Medulla oblongata (tissue), 1 donor: Measurements from ENCODE around the gene MANSC1.
A peak's percentile ranks its signal among the peaks of the same experiment; 100 is the strongest.

Experiments
- DNase-seq: peaks from one replicate; pipeline ENCODE4 v3.0.0-alpha.2; 2015; ENCODE audit errors: extremely low spot score

Gene MANSC1

GRCh38 chr12:12349711-12350665 is at the start of gene MANSC1:
MANSC1 (minus strand) TSS chr12:12350242; CDS start chr12:12343314, 6,928 bp downstream.
- peak; percentile 58 for DNase-seq

GRCh38 chr12:12399161-12399560 is 49.1 kb upstream of the MANSC1 start:
- no peak for DNase-seq

DNA sequence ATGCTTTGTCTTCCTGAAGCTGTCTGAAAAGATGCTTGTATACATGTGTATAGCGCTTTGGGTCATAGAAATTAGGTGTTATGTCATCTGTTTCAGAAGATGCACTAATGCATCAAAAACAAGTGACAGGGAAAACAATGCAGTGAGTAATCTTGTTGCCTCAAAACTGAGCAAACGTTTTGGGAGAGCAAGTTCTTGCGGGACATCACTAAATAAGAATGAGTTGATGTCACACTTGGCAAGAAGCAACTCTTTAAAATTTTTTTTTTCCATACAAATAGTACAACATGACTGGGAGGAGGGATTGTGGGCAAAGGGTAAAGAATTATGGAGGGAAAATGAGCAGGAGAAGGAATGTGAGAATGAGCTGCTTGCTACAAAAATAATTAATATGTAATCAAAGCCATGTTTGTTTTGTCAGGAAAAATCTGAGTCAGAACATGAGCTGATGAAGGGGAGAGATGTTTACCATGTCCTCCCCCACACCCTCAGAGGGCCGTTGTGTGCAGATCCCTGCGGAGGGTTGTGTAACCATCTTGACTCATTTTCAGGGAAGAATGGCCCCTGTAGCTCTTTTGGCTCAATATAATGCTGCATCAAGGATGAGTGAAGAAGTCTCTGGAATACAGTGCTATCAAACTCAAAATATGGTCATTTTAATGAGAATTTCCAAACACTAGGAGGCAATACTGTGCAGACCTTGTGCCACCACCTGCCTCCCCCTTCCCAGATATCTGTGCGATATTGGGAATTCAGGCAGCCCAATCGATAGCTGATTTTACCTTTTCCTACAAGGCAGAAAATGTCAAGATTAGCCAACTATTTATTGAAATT is 48.2 kb upstream of the MANSC1 start:
- DNase-seq = no peak

GRCh38 chr12:12397184-12397583 is 47.1 kb upstream of the MANSC1 start:
- no peak for DNase-seq

- DNase-seq = no peak
Observed at GRCh38 chr12:12396694-12397093, 46.7 kb upstream of the MANSC1 start.

DNA sequence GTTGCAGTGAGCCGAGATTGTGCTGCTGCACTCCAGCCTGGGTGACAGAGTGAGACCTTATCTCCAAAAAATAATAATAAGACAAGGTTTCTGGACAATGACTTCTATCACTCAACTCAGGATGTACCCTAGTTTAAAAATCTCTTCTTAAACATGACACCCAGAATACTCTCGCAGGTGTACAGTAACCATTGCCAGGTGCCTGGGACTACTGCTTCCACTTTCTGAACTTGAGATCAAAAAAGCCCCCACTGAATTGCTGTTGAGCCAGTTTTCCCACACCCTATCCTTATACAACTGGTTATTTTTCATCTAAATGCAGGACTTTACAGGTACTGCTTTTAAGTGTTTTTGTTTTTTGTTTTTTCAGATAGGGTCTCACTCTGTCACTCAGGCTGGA is 43.1 kb upstream of the MANSC1 start:
- no peak for DNase-seq

- DNase-seq = no peak
Observed at GRCh38 chr12:12392413-12392812, 42.4 kb upstream of the MANSC1 start.

DNA sequence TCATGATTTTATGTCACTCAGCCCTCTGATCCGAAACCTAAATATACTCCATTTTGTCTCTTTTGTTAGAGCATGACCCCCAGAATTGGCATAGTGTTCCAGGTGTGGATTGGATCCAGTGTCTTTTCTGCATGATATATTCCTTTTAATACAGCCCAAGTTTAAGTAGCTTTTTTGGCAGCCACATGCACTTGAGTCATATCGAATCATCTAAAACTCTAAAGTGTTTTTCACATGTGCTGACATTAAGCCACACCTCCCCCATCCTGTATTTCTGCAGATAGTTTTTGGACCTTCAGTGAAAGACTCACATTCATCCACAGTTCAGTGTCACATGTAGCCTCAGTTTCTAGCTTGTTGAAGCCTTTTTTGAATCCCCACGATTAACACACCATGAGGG is 37.5 kb upstream of the MANSC1 start:
- no peak for DNase-seq

- peak; percentile 57 for DNase-seq
Observed at GRCh38 chr12:12384571-12385340, 34.7 kb upstream of the MANSC1 start.

DNA sequence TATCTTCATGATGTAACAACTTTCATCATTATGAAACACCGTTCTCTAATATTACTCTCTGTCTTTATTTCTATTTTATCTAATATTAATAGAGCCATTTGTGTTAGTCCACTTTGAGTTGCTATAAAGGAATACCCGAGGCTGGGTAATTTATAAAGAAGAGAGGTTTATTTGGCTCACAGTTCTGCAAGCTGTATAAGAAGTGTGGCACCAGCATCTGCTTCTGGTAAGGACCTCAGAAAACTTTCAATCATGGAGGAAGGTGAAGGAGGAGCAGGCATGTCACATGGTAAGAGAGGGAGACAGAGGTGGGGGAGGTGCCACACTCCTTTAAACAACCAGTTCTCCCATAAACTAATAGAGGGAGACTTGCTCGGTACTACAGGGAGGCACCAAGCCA is 31.9 kb upstream of the MANSC1 start:
- DNase-seq = no peak

GRCh38 chr12:12380949-12381593 is 31.0 kb upstream of the MANSC1 start:
- no peak for DNase-seq

- DNase-seq = peak; percentile 43
Observed at GRCh38 chr12:12379831-12380730, 30.0 kb upstream of the MANSC1 start.

DNA sequence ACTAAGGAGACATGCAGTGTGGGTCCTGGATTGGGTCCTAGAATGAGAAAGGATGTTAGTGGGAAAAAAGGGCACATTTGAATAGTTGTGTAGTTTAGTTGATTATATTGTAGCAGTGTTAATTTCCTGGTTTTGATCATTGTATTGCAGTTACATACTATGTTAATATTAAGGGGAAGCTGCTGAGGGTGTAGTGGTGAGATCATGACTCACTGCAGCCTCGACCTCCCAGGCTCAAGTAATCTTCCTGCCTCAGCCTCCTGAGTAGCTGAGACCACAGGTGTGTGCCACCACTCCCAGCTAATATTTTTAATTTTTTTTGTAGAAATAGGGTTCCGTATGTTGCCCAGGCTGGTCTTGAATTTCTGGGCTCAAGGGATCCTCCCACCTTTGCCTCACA is 28.6 kb upstream of the MANSC1 start:
- no peak for DNase-seq

GRCh38 chr12:12376646-12377448 is 26.8 kb upstream of the MANSC1 start:
- DNase-seq = peak; percentile 89

DNA sequence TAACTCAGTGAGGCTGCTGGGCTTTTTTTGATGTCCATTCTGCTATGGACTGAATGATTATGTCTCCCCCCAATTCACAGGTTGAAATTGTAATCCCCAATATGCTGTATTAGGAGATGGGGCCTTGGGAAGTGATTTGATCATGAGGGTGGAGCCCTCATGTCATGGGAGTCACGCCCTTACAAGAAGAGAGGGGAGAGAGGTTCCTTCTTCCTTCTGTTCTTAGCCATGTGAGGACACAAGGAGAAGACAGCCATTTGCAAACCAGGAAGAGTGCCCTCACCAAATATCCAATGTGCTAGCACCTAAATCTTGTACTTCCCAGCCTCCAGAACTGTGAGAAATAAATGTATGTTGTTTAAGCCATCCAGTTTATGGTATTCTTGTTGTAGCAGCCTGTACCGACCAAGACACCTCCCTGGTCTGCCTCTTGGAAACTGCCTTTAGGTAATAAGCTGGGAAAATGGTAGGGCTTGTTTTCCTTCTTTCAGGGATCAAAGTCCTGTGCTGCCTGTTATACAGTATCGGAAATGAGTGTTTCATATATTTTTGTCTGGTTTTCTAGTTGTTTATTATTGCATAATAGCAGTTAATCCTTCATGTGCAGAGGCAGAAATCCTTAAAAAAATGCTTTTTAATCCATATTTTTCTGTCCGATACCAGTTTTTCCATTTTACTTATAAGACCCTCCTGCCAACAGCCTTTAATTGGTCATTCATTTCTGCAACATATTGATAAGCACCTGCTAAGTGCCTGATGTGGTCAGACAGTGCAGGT is 23.1 kb upstream of the MANSC1 start:
- DNase-seq = no peak

DNA sequence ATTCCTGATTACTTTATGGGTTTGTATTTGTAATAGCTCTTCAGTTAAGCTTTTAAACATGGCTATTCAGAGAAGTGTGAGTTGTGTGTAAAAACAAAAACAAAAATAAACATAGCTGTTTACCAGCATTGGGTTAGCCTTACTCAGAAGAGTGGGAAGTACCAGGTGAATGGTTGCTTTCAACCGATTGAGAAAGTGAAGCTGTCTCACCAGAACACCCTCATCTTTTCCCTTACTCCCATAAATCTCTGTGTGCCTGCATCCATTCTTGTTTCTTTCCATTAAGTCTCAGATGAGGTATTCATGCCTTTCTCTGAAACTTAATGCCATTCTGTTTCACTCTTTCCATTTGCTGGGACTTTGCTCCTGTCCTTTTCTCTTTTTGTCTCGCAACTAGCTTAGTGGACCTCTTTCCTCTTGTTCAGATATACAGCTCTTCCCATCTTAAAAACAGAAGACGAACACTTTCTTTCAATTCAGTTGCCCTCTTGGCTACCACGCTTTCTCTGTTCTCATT is 17.5 kb upstream of the MANSC1 start:
- no peak for DNase-seq

DNA sequence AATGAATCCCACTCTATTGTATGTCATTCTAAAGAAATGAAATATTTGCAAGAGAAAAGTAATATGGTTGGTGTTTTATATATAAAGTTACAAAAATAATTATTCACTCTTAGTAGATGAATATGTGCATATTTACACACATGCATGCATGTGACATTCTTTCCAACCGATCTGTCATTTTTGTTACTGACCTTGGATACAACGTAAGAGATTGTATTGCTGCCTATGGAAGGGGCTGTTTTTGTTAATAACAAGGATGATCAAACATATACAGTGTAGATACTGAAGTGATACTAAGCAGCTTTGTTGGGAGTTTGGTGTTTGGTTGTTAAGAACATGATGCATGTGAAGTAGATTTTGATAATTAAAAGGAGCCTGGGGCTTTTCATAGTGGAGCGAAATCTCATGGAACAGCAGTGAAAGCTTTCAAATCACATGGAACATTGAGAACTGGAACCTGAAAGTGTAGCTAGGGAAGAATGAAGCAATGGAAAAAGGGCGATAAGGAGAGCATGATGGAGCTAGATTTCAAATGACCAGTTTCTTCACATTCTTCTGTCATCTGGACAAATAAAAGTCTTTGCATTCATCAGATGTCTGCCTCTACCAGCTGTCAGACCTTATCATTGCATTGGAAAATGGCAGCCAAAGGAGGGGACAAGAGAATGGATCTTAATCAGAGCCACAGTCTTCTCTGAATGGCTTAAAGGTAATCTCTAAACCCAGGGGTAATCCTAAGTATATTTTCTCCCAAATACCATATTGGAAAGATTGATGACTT is 16.8 kb upstream of the MANSC1 start:
- peak; percentile 28 for DNase-seq
